ENCODE data around the gene TP53.

GRCh38 chr17:7674934-7675333, 12.4 kb downstream of the TP53 start:
- TF ChIP-seq ESRRA (IDR thresholded peaks at IDR 0.05; ENCODE audit: borderline replicate concordance, low read length): no peak
- TF ChIP-seq HEYL (CRISPR knock-in tag; IDR thresholded peaks at IDR 0.05): no peak

All from A549 (cell line).